Activated CD4-positive, CD25-positive, alpha-beta regulatory T cell (primary cell): ENCODE data around the gene TENM3.
"Not testable (repeated sequence)": the region's sequence is repeated elsewhere in the genome, so short reads cannot be mapped to it uniquely, and the experiment has no call there.

ENCODE experiments used
- DNase-seq, 4 experiments: peaks; one replicate each; lab custom pipeline; 2025; lab: John Stamatoyannopoulos, UW

The TENM3 gene

GRCh38 chr4:182786991-182787390 is 543.8 kb downstream of the TENM3 start:
- DNase-seq: no peak

GRCh38 chr4:182788201-182788600 is 545.0 kb downstream of the TENM3 start:
- DNase-seq: no peak

- no peak for DNase-seq
Measured at GRCh38 chr4:182789529-182789928, 546.3 kb downstream of the TENM3 start.

- no peak for DNase-seq
Measured at GRCh38 chr4:182795446-182796238, 552.4 kb downstream of the TENM3 start.

- DNase-seq: no peak
Measured at GRCh38 chr4:182799515-182800215, 556.5 kb downstream of the TENM3 start.

GRCh38 chr4:182800216-182800515 is 557.0 kb downstream of the TENM3 start:
- no peak for DNase-seq

- no peak for DNase-seq
Measured at GRCh38 chr4:182801636-182802035, 558.4 kb downstream of the TENM3 start.

GRCh38 chr4:182802621-182803020 is 559.4 kb downstream of the TENM3 start:
- DNase-seq: no peak

- no peak for DNase-seq
Measured at GRCh38 chr4:182803235-182803634, 560.0 kb downstream of the TENM3 start.

GRCh38 chr4:182804131-182804530 is 560.9 kb downstream of the TENM3 start:
- no peak for DNase-seq

GRCh38 chr4:182805321-182805720 is 562.1 kb downstream of the TENM3 start:
- no peak for DNase-seq

- no peak for DNase-seq
Measured at GRCh38 chr4:182805750-182806149, 562.5 kb downstream of the TENM3 start.

GRCh38 chr4:182806259-182807252 is 563.4 kb downstream of the TENM3 start:
- DNase-seq: peak in 3 of 4 experiments; percentile 11 to 42 (median 35)

- DNase-seq: no peak
Measured at GRCh38 chr4:182807346-182807745, 564.1 kb downstream of the TENM3 start.

- DNase-seq: no peak
Measured at GRCh38 chr4:182807767-182808548, 564.8 kb downstream of the TENM3 start.

GRCh38 chr4:182808673-182809416 is 565.6 kb downstream of the TENM3 start:
- peak in 1 of 4 experiments; percentile 3 for DNase-seq

- no peak for DNase-seq
Measured at GRCh38 chr4:182809417-182810102, 566.4 kb downstream of the TENM3 start.

- DNase-seq: no peak
Measured at GRCh38 chr4:182810103-182810615, 567.0 kb downstream of the TENM3 start.

GRCh38 chr4:182812916-182813315 is 569.7 kb downstream of the TENM3 start:
- no peak for DNase-seq

GRCh38 chr4:182814065-182814464 is 570.9 kb downstream of the TENM3 start:
- DNase-seq: not testable (repeated sequence)
